Mucosa of stomach (tissue), 1 donor: ENCODE results near the gene FTO.

Experiments
- H3K27me3 ChIP-seq: one replicate; pipeline ENCODE4 v1.7.0; 2013; ENCODE audit warnings: mild to moderate bottlenecking, low read length; ENCODE audit not compliant: control insufficient read depth, insufficient read depth
- H3K36me3 ChIP-seq: one replicate; pipeline ENCODE4 v1.7.0; 2013; ENCODE audit warnings: low read length; ENCODE audit not compliant: control insufficient read depth, insufficient read depth
- H3K4me1 ChIP-seq: one replicate; pipeline ENCODE4 v1.7.0; 2013; ENCODE audit warnings: mild to moderate bottlenecking, low read length; ENCODE audit not compliant: control insufficient read depth, insufficient read depth
- H3K4me3 ChIP-seq: one replicate; pipeline ENCODE4 v1.7.0; 2013; ENCODE audit warnings: low read length
- H3K9ac ChIP-seq: one replicate; pipeline ENCODE4 v1.7.0; 2013; ENCODE audit warnings: mild to moderate bottlenecking, low read length, moderate library complexity
- H3K9me3 ChIP-seq: one replicate; pipeline ENCODE4 v1.7.0; 2013; ENCODE audit warnings: mild to moderate bottlenecking, low read length, moderate library complexity; ENCODE audit not compliant: control insufficient read depth
- donor health status: Pancreatic carcinoma.

The FTO gene

GRCh38 chr16:53740933-53741531 lies 37.1 kb downstream of the FTO start:
- Histone ChIP-seq H3K36me3 (no peaks in the 10 kb centered on the region), H3K27me3 (no peaks in the 10 kb centered on the region), H3K4me3 (no peak overlapping the region), H3K9me3 (no peaks in the 10 kb centered on the region), H3K4me1 (peaks cover 15% of the 10 kb centered on the region), H3K9ac (no peak overlapping the region)

GRCh38 chr16:53741546-53741945 lies 37.6 kb downstream of the FTO start:
- H3K4me3 ChIP-seq = no peak overlapping the region
- no peaks in the 10 kb centered on the region for H3K9me3 ChIP-seq
- no peaks in the 10 kb centered on the region for H3K27me3 ChIP-seq
- no peak overlapping the region for H3K9ac ChIP-seq
- no peaks in the 10 kb centered on the region for H3K36me3 ChIP-seq
- peaks cover 17% of the 10 kb centered on the region for H3K4me1 ChIP-seq

GRCh38 chr16:53743149-53743566 lies 39.2 kb downstream of the FTO start:
- Histone ChIP-seq H3K36me3 (no peaks in the 10 kb centered on the region), H3K4me1 (peaks cover 17% of the 10 kb centered on the region), H3K9me3 (no peaks in the 10 kb centered on the region), H3K4me3 (no peak overlapping the region), H3K9ac (no peak overlapping the region), H3K27me3 (no peaks in the 10 kb centered on the region)

GRCh38 chr16:53744449-53744848 lies 40.5 kb downstream of the FTO start:
- Histone ChIP-seq H3K4me3 (no peak overlapping the region), H3K36me3 (no peaks in the 10 kb centered on the region), H3K4me1 (peaks cover 17% of the 10 kb centered on the region), H3K9ac (no peak overlapping the region), H3K27me3 (no peaks in the 10 kb centered on the region), H3K9me3 (no peaks in the 10 kb centered on the region)

GRCh38 chr16:53745086-53745485 lies 41.1 kb downstream of the FTO start:
- H3K4me1 ChIP-seq = peaks cover 17% of the 10 kb centered on the region
- no peaks in the 10 kb centered on the region for H3K9me3 ChIP-seq
- no peaks in the 10 kb centered on the region for H3K27me3 ChIP-seq
- H3K36me3 ChIP-seq = no peaks in the 10 kb centered on the region
- H3K4me3 ChIP-seq = no peak overlapping the region
- H3K9ac ChIP-seq = no peak overlapping the region

GRCh38 chr16:53745753-53746266 lies 41.9 kb downstream of the FTO start:
- Histone ChIP-seq H3K27me3 (no peaks in the 10 kb centered on the region), H3K4me3 (no peak overlapping the region), H3K9ac (no peak overlapping the region), H3K4me1 (peaks cover 17% of the 10 kb centered on the region), H3K36me3 (no peaks in the 10 kb centered on the region), H3K9me3 (no peaks in the 10 kb centered on the region)

GRCh38 chr16:53752560-53752959 lies 48.6 kb downstream of the FTO start:
- no peaks in the 10 kb centered on the region for H3K9me3 ChIP-seq
- H3K4me1 ChIP-seq = peaks cover 21% of the 10 kb centered on the region
- H3K4me3 ChIP-seq = no peak overlapping the region
- no peaks in the 10 kb centered on the region for H3K36me3 ChIP-seq
- no peaks in the 10 kb centered on the region for H3K27me3 ChIP-seq
- H3K9ac ChIP-seq = no peak overlapping the region

- Histone ChIP-seq H3K36me3 (no peaks in the 10 kb centered on the region), H3K9me3 (no peaks in the 10 kb centered on the region), H3K4me3 (no peak overlapping the region), H3K27me3 (no peaks in the 10 kb centered on the region), H3K9ac (no peak overlapping the region), H3K4me1 (peaks cover 21% of the 10 kb centered on the region)
These were observed 49.5 kb downstream of the FTO start for GRCh38 chr16:53753431-53753830.

GRCh38 chr16:53755026-53755910 lies 51.3 kb downstream of the FTO start:
- H3K4me3 ChIP-seq = no peak overlapping the region
- no peak overlapping the region for H3K9ac ChIP-seq
- H3K27me3 ChIP-seq = no peaks in the 10 kb centered on the region
- no peaks in the 10 kb centered on the region for H3K9me3 ChIP-seq
- H3K4me1 ChIP-seq = peaks cover 21% of the 10 kb centered on the region
- H3K36me3 ChIP-seq = no peaks in the 10 kb centered on the region

GRCh38 chr16:53756275-53756996 lies 52.5 kb downstream of the FTO start:
- Histone ChIP-seq H3K27me3 (no peaks in the 10 kb centered on the region), H3K4me1 (peaks cover 22% of the 10 kb centered on the region), H3K36me3 (no peaks in the 10 kb centered on the region), H3K4me3 (no peak overlapping the region), H3K9me3 (no peaks in the 10 kb centered on the region), H3K9ac (no peak overlapping the region)

GRCh38 chr16:53757971-53758609 lies 54.1 kb downstream of the FTO start:
- no peaks in the 10 kb centered on the region for H3K36me3 ChIP-seq
- H3K9me3 ChIP-seq = no peaks in the 10 kb centered on the region
- no peak overlapping the region for H3K9ac ChIP-seq
- H3K27me3 ChIP-seq = no peaks in the 10 kb centered on the region
- no peak overlapping the region for H3K4me3 ChIP-seq
- peaks cover 32% of the 10 kb centered on the region for H3K4me1 ChIP-seq
